OCI-LY7 (cell line): ENCODE measurements around the gene DNAH8. TPM values are rescaled to one million over a fixed set of nuclear protein-coding genes. Genes with fewer than 3 reads are reported as not detected.

ENCODE experiments used
- BruUV-seq: library from RNA; stranded (reverse); fragments of 400-500 nt; replicated peaks from 2 replicates; lab custom pipeline; 2021; lab: Mats Ljungman, UMichigan
- CTCF ChIA-PET: fragments of 300-600 bp; sonication (Branson Sonifier 250); formaldehyde crosslinking; loops from one replicate; lab custom pipeline; 2022; ENCODE audit warnings: antibody characterized with exemption; ENCODE audit not compliant: unreplicated experiment; lab: Charles Lee
- POLR2A ChIA-PET: fragments of 300-600 bp; sonication (Branson Sonifier 250); formaldehyde crosslinking; loops from one replicate; lab custom pipeline; 2022; ENCODE audit warnings: antibody characterized with exemption; lab: Charles Lee
- DNase-seq: peaks from one replicate; pipeline ENCODE4 v3.0.0-alpha.2; 2015; ENCODE audit warnings: low spot score
- H2AFZ ChIP-seq: fragments of 200-600 bp; sonication (generic), shearing (Covaris generic); 2 replicates; pipeline ENCODE4 v1.6.1; 2014; ENCODE audit warnings: mild to moderate bottlenecking, antibody characterized with exemption, low read length, moderate library complexity
- H3K27ac ChIP-seq: fragments of 200-600 bp; sonication (generic); 2 replicates; pipeline ENCODE4 v1.5.1; 2014; ENCODE audit warnings: mixed run types, low read depth, mild to moderate bottlenecking, moderate library complexity, low read length, inconsistent platforms; ENCODE audit not compliant: poor library complexity, severe bottlenecking
- H3K36me3 ChIP-seq: fragments of 200-600 bp; sonication (generic); 2 replicates; pipeline ENCODE4 v1.6.1; 2014; ENCODE audit warnings: mild to moderate bottlenecking, antibody characterized with exemption, low read length, moderate library complexity, mixed read lengths; ENCODE audit not compliant: insufficient read depth
- H3K4me1 ChIP-seq: fragments of 200-600 bp; sonication (generic); 2 replicates; pipeline ENCODE4 v1.5.1; 2014; ENCODE audit warnings: mild to moderate bottlenecking, low read length; ENCODE audit not compliant: insufficient read depth, poor library complexity, severe bottlenecking
- H3K4me2 ChIP-seq: fragments of 200-600 bp; sonication (generic); 2 replicates; pipeline ENCODE4 v1.6.1; 2014; ENCODE audit warnings: mild to moderate bottlenecking, low read length
- H3K4me3 ChIP-seq: fragments of 200-600 bp; sonication (generic); 2 replicates; pipeline ENCODE4 v1.5.1; 2014; ENCODE audit warnings: mild to moderate bottlenecking, low read depth, low read length; ENCODE audit not compliant: poor library complexity, severe bottlenecking
- H3K79me2 ChIP-seq: fragments of 200-600 bp; sonication (generic); 2 replicates; pipeline ENCODE4 v1.6.1; 2016; ENCODE audit warnings: low read depth, mild to moderate bottlenecking, low read length, moderate library complexity, mixed read lengths; ENCODE audit not compliant: insufficient read depth
- H3K9me2 ChIP-seq: fragments of 200-600 bp; sonication (generic); 2 replicates; pipeline ENCODE4 v1.6.1; 2016; ENCODE audit warnings: mild to moderate bottlenecking, low read length, mixed read lengths; ENCODE audit not compliant: insufficient read depth
- H3K9me3 ChIP-seq: fragments of 200-600 bp; sonication (generic); 2 replicates; pipeline ENCODE4 v1.6.1; 2014; ENCODE audit warnings: mild to moderate bottlenecking, mixed run types, low read length, mixed read lengths
- H4K20me1 ChIP-seq: fragments of 200-600 bp; sonication (generic); 2 replicates; pipeline ENCODE4 v1.6.1; 2014; ENCODE audit warnings: mild to moderate bottlenecking, antibody characterized with exemption, low read length, moderate library complexity, mixed read lengths; ENCODE audit not compliant: insufficient read depth
- CTCF ChIP-seq: fragments of 200-600 bp; sonication (generic); conservative IDR thresholded peaks from 2 replicates; pipeline ENCODE4 v1.5.1; 2014; ENCODE audit warnings: mild to moderate bottlenecking, antibody characterized with exemption, low read length, moderate library complexity, mixed read lengths
- EZH2phosphoT487 ChIP-seq: fragments of 200-600 bp; sonication (generic); IDR thresholded peaks from 2 replicates; pipeline ENCODE4 v1.6.1; 2018; ENCODE audit warnings: low read depth, borderline replicate concordance, mild to moderate bottlenecking, mixed run types, antibody characterized with exemption, low read length, moderate library complexity, mixed read lengths
- intact Hi-C: fragments of 100-400 bp; cut with micrococcal nuclease; formaldehyde crosslinking; loops from one replicate; pipeline ENCODE4 v1.10.0; 2022; ENCODE audit not compliant: unreplicated experiment
- total RNA-seq, 2 experiments: library from RNA; depleted of rRNA in 1 of 2; stranded (reverse); fragments of >200 nt in 1 of 2; shearing (Covaris generic) in 1 of 2; gene quantifications; 2 replicates each; pipeline ENCODE4 v1.2.3, GENCODE V29; 2014 to 2022

The DNAH8 gene
- total RNA-seq, 2 experiments from 2014 or later = not detected

DNA sequence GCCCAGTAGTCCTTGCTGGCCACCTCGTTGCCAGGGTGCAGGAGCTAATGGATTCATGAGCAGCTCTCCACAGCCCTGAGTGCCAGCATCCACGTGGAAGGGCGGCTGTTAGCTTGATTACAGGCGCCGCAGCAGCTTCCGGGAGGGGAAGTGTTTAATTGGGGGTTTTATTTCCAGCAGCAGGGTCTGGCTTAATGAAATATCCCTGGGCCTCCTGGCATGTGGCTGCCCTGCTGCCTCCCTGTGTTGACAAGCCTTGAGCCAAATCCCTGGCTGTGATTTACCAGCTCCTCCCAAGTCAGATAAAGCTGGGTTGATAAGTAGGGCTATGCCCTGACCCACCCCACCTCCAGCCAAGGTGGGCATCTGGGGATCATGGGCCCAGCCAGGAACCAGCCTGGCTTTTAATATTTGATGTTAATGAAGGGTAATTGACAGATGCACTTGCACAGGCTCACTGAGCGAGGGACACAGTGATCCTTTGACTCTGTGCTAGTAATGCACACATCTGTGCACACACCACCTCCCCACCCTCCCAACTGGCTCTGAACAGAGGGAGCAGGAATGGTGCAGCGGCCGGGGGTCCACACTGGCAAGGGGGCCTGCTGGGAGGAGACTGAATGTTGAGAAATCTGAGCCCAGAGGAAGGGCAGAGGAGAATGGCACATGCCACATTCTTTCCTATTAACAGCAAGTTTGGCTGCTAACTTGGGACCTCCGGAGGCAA, 347.1 kb downstream of the DNAH8 start:
- no peaks in the 10 kb centered on the region for H3K4me1 ChIP-seq
- no TSS peak for BruUV-seq
- no peak overlapping the region for H3K4me2 ChIP-seq
- H3K79me2 ChIP-seq = no peaks in the 10 kb centered on the region
- H3K36me3 ChIP-seq = no peaks in the 10 kb centered on the region
- no peak overlapping the region for H3K27ac ChIP-seq
- H4K20me1 ChIP-seq = no peaks in the 10 kb centered on the region
- no peaks in the 10 kb centered on the region for H3K9me3 ChIP-seq
- H2AFZ ChIP-seq = no peak overlapping the region
- no peak overlapping the region for H3K4me3 ChIP-seq
- intact Hi-C loops = no loop called here
- H3K9me2 ChIP-seq = no peaks in the 10 kb centered on the region
- TF ChIP-seq CTCF = no peak
- TF ChIP-seq EZH2phosphoT487 = no peak
- ChIA-PET CTCF (no interaction called here), POLR2A (no interaction called here)
- no peak for DNase-seq

GRCh38 chr6:39063526-39063925, 348.4 kb downstream of the DNAH8 start:
- no peak overlapping the region for H3K4me2 ChIP-seq
- no peaks in the 10 kb centered on the region for H3K4me1 ChIP-seq
- H3K9me2 ChIP-seq = no peaks in the 10 kb centered on the region
- H3K36me3 ChIP-seq = no peaks in the 10 kb centered on the region
- no peaks in the 10 kb centered on the region for H3K9me3 ChIP-seq
- DNase-seq = no peak
- H2AFZ ChIP-seq = no peak overlapping the region
- ChIA-PET CTCF (no interaction called here), POLR2A (no interaction called here)
- TF ChIP-seq EZH2phosphoT487 = no peak
- no peak for TF ChIP-seq CTCF
- intact Hi-C loops = no loop called here
- no peaks in the 10 kb centered on the region for H4K20me1 ChIP-seq
- no peak overlapping the region for H3K27ac ChIP-seq
- H3K79me2 ChIP-seq = no peaks in the 10 kb centered on the region
- H3K4me3 ChIP-seq = no peak overlapping the region
- no TSS peak for BruUV-seq

DNA sequence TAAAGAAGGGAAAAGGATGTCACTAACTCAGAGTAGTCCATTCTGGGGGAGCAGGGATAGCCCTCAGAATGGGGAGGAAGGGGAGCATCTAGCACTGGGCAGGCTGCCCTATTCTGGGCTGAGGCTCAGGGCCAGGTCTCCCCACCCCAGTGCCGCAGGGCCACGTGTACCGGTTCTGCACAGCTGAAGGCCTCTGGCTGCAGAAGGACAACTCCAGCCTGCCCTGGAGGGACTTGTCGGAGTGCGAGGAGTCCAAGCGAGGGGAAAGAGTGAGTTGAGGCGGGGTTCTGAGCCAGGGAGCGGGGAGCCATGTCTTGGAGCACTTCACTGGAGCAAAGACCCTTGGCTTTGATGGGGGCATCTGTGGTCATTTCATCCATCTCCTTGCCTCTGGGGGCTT, 350.4 kb downstream of the DNAH8 start:
- Histone ChIP-seq H3K4me2 (no peak overlapping the region), H4K20me1 (no peaks in the 10 kb centered on the region), H3K36me3 (no peaks in the 10 kb centered on the region), H3K9me2 (no peaks in the 10 kb centered on the region), H3K79me2 (no peaks in the 10 kb centered on the region), H3K4me3 (no peak overlapping the region), H3K27ac (no peak overlapping the region), H2AFZ (no peak overlapping the region), H3K9me3 (no peaks in the 10 kb centered on the region), H3K4me1 (no peaks in the 10 kb centered on the region)
- ChIA-PET CTCF (no interaction called here), POLR2A (no interaction called here)
- no TSS peak for BruUV-seq
- TF ChIP-seq EZH2phosphoT487 = no peak
- TF ChIP-seq CTCF = no peak
- DNase-seq = no peak
- intact Hi-C loops = no loop called here
